Left ventricle myocardium inferior (tissue), 1 donor: Measurements from ENCODE around the gene FAT4. TPM values are rescaled to one million over a fixed set of nuclear protein-coding genes. Genes with fewer than 3 reads are reported as not detected.

Source experiments
- DNase-seq: peaks from one replicate; pipeline ENCODE4 v3.0.0-alpha.2; 2020
- H3K27ac ChIP-seq: fragments of 200-600 bp; replicated peaks from 2 replicates; pipeline ENCODE4 v1.8.0; 2021
- H3K27me3 ChIP-seq: fragments of 200-600 bp; 2 replicates; pipeline ENCODE4 v1.8.0; 2021; ENCODE audit warnings: low read depth
- H3K36me3 ChIP-seq: fragments of 200-600 bp; 2 replicates; pipeline ENCODE4 v1.8.0; 2021
- H3K4me1 ChIP-seq: fragments of 200-600 bp; 2 replicates; pipeline ENCODE4 v1.8.0; 2021
- H3K4me3 ChIP-seq: fragments of 200-600 bp; 2 replicates; pipeline ENCODE4 v1.8.0; 2021; ENCODE audit warnings: mild to moderate bottlenecking, moderate library complexity
- H3K9me3 ChIP-seq: fragments of 200-600 bp; replicated peaks from 2 replicates; pipeline ENCODE4 v1.8.0; 2021
- CTCF ChIP-seq: fragments of 200-600 bp; IDR thresholded peaks from 2 replicates; pipeline ENCODE4 v1.8.0; 2021; ENCODE audit warnings: antibody characterized with exemption, mild to moderate bottlenecking, borderline replicate concordance
- intact Hi-C: fragments of 100-400 bp; cut with micrococcal nuclease; formaldehyde crosslinking; loops from one replicate; pipeline ENCODE4 v1.11.0; 2022
- total RNA-seq: library from RNA; stranded (reverse); fragmentation: NEBNext Ultra II Directional; extraction: Animal tissue kit (Norgen Biotek cat#: 25700); gene quantifications from one replicate; pipeline ENCODE4 v1.2.1, GENCODE V29; 2021
- donor health status: DM: no; HTN: yes; CAD: no; lungs with severe emphysema.

FAT4 gene
- total RNA-seq, 1 donor from 2014 or later, result 6.7 TPM

DNA sequence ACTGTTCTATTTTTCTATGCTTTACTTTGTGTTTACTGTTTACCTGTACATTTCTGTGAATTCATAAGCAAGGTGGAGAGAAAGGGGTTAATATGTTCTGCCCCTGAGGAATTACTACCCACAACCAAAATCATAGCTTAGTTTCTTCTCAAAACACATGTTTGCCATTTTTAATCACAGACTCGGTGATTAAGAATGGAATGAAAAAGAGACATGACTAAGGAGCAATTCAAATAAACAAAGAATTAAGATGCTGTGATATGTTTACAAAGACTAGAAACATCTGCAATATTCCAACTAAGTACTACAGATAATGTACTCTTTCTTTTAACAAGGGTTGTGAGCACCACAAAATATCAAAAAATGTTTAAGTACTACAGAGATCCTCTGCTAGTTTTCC, 11.7 kb upstream of the FAT4 start:
- DNase-seq, result no peak
- intact Hi-C loops, result no loop called here
- H3K9me3 ChIP-seq, result no peaks in the 10 kb centered on the region
- no peaks in the 10 kb centered on the region for H3K36me3 ChIP-seq
- H3K27ac ChIP-seq, result no peak overlapping the region
- no peaks in the 10 kb centered on the region for H3K27me3 ChIP-seq
- TF ChIP-seq CTCF, result no peak
- H3K4me3 ChIP-seq, result no peak overlapping the region
- no peaks in the 10 kb centered on the region for H3K4me1 ChIP-seq

DNA sequence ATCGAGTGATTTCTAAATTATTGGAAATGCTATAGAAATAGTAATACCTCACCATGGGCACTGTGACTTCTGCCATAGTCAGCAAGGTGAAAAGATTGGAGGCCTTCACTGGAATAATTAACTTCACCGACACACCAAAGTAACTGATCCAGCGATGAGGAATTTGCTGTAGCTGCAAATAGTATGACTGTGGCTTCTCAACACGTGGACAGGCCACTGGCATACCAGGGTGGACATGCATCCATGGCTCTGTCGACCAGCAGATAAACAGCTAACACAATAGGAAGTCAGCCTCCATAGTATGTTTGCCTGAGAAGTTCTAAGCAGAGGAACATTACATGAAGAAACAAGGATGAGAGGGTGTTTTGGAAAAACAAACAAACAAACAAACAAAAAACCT, 10.9 kb upstream of the FAT4 start:
- intact Hi-C loops, result no loop called here
- no peak overlapping the region for H3K27ac ChIP-seq
- no peaks in the 10 kb centered on the region for H3K9me3 ChIP-seq
- H3K27me3 ChIP-seq, result no peaks in the 10 kb centered on the region
- no peak for DNase-seq
- no peak for TF ChIP-seq CTCF
- no peak overlapping the region for H3K4me3 ChIP-seq
- H3K4me1 ChIP-seq, result no peaks in the 10 kb centered on the region
- no peaks in the 10 kb centered on the region for H3K36me3 ChIP-seq

DNA sequence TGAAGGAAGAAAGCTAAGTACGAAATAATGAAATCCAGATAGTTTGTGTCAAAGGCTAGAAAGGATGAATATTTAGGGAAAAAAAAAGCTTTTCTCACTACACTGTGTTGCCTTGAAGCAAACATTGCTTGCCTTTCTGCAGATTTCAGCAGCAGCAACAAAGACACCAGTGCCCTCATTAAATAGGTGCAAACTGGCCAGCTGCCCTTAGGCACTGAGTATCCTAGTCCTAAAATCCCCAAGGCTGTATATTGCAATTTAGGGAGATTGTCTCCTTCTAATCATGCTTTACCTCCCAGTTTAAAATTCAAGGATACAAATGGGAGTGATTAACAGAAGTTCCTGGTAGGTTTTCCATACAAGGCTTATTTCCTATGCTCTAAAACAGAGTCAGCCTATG, 8.6 kb upstream of the FAT4 start:
- intact Hi-C loops, result no loop called here
- no peak overlapping the region for H3K27ac ChIP-seq
- no peaks in the 10 kb centered on the region for H3K27me3 ChIP-seq
- H3K9me3 ChIP-seq, result peaks cover 6% of the 10 kb centered on the region
- H3K4me1 ChIP-seq, result no peaks in the 10 kb centered on the region
- no peaks in the 10 kb centered on the region for H3K36me3 ChIP-seq
- no peak for TF ChIP-seq CTCF
- no peak for DNase-seq
- no peak overlapping the region for H3K4me3 ChIP-seq

DNA sequence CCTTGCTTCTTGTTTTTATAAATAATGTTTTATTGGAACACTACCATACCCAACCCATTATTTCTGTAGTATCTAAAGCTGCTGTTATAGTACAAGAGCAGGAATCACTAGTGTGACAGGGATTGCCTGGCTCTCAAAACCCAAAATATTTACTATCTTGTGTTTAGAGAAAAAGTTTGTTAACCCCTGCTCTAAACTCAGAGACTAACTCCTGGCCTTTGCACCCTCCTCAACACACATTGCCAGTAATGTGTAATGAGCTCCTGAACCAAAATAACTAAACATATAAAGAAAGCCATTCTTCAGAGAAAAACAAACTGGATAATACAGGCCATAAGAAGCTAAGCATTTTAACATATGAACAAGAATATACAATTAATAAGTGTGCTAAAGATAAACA, 8.2 kb upstream of the FAT4 start:
- Histone ChIP-seq H3K27ac (no peak overlapping the region), H3K27me3 (no peaks in the 10 kb centered on the region), H3K36me3 (no peaks in the 10 kb centered on the region), H3K4me3 (no peak overlapping the region), H3K9me3 (peaks cover 6% of the 10 kb centered on the region), H3K4me1 (no peaks in the 10 kb centered on the region)
- DNase-seq, result no peak
- TF ChIP-seq CTCF, result no peak
- intact Hi-C loops, result no loop called here

DNA sequence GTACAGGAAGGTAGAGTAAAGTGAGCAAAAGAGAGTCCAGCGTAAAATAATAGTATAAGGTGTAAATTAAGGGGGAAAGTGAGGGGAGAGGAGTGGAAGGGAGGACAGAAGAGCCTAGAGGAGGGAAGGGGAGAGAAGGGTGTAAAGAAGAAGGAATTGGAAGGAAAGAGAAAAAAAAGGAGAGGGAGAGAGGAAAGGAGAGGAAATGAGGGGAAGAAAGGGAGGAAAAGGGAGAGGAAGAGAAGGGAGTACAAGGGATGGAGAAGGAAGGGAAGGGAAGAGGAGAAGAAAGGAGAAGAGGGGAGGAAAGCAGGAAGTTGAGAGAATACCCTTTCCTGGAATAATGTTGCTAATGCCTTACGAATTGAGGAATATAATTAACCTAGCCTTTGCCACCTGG, 3.3 kb upstream of the FAT4 start:
- H3K9me3 ChIP-seq, result peaks cover 6% of the 10 kb centered on the region
- no peaks in the 10 kb centered on the region for H3K27me3 ChIP-seq
- H3K36me3 ChIP-seq, result no peaks in the 10 kb centered on the region
- intact Hi-C loops, result no loop called here
- H3K4me1 ChIP-seq, result peaks cover 26% of the 10 kb centered on the region
- no peak overlapping the region for H3K4me3 ChIP-seq
- no peak for DNase-seq
- H3K27ac ChIP-seq, result no peak overlapping the region
- no peak for TF ChIP-seq CTCF

- Histone ChIP-seq H3K27ac (peak overlapping the region; percentile 95), H3K27me3 (no peaks in the 10 kb centered on the region), H3K36me3 (no peaks in the 10 kb centered on the region), H3K9me3 (peaks cover 6% of the 10 kb centered on the region), H3K4me3 (no peak overlapping the region), H3K4me1 (peaks cover 46% of the 10 kb centered on the region)
- intact Hi-C loops, result no loop called here
- DNase-seq, result no peak
- peak; percentile 88 for TF ChIP-seq CTCF
Measured at GRCh38 chr4:125313497-125313896, 1.3 kb upstream of the FAT4 start.
